ENCODE results near the gene CCDC172.
"Not testable (repeated sequence)": the region's sequence is repeated elsewhere in the genome, so short reads cannot be mapped to it uniquely, and the experiment has no call there.

Gene CCDC172

DNA sequence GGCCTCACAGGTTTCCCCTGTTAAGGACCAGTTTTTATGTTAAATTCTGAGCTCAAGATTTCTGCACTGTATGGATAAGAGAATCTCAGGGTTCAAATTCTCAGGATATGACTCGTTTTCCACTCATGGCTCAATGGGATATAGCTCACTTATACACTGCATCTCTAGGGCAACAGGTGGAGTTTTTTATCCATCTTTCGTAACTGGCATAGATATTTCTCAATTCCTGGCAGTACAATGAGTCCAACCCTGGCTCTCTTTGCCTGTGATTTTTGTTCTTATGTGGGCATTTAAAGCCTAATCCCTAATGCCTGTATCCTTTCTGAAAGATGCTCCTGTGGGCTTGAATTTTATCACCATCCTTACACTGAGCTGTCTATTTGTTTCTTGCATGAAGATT is 7.6 kb downstream of the CCDC172 start:
- DNase-seq (ENCODE audit: low read depth in 2 of 2) = no peak

- DNase-seq (ENCODE audit: low read depth in 2 of 2) = no peak
Observed at GRCh38 chr10:116336866-116337265, 12.6 kb downstream of the CCDC172 start.

- DNase-seq (ENCODE audit: low read depth in 2 of 2) = no peak
Observed at GRCh38 chr10:116352125-116352524, 27.9 kb downstream of the CCDC172 start.

DNA sequence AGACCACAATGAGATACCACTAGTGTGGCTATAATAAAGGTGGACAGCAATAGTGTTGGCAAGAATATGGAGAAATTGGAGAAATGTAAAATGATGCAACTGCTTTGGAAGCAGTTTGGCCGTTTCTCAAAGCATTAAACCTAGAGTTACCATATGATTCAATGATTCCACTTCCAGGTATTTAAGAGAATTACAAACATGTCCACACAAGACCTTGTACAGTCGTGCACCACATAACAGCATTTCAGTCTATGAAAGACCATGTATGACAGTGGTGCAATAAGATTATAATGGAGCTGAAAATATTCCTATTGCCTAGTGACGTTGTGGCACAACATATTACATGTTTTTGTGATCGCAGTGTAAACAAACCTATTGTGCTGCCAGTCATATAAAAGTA is 29.6 kb downstream of the CCDC172 start:
- DNase-seq (ENCODE audit: low read depth in 2 of 2) = no peak

DNA sequence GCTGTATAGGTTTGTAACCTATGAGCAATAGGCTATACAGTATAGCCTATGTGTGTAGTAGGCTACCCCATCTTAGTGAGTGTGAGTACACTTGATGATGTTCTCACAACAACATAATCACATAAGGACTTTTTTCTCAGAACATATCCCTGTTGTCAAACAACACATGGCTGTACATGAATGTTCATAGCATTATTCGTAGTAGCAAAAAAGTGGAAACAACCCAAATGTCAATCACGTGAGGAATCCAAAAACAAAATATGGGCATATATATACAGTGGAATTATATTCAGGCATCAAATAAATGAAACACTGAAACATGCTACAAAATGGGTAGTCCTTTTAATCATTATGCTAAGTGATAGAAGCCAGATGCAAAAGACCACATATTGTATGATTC is 31.1 kb downstream of the CCDC172 start:
- no peak for DNase-seq (ENCODE audit: low read depth in 2 of 2)

DNA sequence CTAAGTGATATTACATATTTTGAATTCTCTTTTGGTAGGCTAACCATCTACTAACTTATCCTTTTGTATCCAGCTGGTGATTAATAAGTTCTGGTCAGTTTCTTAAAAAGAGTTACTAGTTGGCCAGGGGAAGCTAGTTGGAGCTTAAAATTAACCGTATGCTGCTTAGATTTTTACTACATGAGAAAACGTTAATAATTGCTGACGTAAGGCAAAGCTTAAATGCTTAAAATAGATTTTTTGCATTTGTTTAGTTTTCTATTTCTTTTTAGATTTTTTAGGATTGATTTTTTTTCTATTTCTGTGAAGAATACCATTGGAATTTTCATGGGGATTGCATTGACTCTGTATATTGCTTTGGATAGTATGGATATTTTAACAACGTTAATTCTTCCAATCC is 32.6 kb downstream of the CCDC172 start:
- no peak for DNase-seq (ENCODE audit: low read depth in 2 of 2)

GRCh38 chr10:116364868-116365267 is 40.6 kb downstream of the CCDC172 start:
- DNase-seq (ENCODE audit: low read depth in 2 of 2) = no peak

DNA sequence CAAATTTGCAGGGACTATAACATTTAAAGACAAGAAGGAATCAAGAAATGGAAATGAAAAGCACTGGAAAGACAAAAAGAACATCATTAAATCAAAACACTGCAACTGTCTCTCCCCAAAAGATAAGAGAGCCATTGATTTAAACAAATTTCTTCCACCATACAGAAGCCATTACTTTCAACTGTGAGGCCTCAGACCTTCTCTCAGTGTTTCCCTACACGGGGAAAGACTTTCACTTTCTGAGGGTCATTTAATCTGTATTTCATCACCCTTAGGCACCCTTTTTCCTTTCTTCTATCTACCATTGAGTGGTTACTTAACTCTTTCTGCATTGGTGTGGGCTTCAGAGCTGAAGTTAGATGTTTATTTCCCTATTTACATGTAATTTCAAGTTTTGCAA is 47.5 kb downstream of the CCDC172 start:
- no peak for DNase-seq (ENCODE audit: low read depth in 2 of 2)

DNA sequence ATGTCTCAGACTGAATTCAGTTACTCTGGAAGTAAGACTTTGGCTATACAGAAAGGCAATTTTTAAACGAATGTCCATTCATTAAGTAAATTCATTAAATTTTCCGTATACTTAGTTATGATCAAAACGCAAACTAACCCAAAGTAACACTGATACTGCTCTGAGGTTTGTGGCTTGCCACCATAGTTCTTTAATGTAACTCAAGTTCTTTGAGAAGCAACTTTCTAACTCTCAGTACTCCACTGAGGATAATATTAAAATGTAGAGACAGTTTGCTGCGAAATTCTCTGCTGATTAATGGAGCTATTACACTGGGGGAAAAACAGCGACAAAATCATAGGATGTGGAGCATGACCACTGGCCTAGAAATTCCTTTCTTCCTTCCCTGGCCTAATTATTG is 58.0 kb downstream of the CCDC172 start:
- no peak for DNase-seq (ENCODE audit: low read depth in 2 of 2)

GRCh38 chr10:116385311-116385710 is 61.1 kb downstream of the CCDC172 start:
- no peak for DNase-seq (ENCODE audit: low read depth in 2 of 2)

DNA sequence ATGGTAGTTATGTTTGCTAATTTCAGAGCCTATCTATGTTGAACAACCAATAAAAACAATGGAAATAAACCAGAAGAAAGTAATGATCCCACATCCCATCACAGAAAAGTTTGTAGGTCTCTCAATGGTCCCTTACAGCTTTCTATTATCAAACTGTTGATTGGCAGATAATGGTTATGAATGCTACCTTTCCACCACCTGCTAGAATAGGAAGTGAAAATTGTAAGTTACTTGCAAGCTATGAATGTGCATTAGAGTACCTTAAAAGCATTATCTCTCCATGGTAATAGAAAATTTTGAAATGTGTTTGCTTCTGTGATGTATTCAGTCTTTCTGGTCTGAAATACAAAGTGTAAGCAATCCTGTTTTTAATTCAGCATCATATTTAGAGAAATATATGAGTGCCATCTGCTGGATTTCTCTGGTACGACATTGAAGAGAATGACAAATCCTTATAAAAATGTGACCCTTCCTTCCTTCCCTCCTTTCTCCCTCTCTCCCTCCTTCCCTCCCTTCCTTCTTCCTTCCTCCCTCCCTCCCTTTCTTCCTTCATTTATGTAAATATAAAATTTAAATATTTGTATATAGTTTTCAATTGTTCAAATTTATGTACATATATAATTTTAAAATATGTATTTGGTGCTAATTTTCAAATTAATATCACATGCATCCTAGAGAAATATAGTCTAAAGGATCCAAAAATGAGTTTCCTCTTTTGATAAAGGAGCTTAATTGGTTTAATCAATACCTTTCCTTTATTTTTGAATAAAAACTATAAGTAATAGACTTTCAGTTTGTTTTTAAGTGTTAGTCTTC is 62.0 kb downstream of the CCDC172 start:
- DNase-seq (ENCODE audit: low read depth in 2 of 2) = no peak

DNA sequence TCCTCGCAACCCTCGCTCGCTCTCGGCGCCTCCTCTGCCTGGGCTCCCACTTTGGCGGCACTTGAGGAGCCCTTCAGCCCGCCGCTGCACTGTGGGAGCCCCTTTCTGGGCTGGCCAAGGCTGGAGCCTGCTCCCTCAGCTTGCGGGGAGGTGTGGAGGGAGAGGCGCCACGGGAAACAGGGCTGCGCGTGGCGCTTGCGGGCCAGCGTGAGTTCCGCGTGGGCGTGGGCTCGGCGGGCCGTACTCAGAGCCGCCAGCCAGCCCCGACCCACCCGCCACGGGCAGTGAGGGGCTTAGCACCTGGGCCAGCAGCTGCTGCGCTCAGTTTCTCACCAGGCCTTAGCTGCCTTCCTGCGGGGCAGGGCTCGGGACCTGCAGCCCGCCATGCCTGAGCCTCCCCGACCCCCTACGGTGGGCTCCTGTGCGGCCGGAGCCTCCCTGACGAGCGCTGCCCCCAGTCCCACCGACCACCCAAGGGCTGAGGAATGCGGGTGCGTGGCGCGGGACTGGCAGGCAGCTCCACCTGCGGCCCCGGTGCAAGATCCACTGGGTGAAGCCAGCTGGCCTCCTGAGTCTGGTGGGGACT is 69.1 kb downstream of the CCDC172 start:
- not testable (repeated sequence) for DNase-seq (ENCODE audit: low read depth in 2 of 2)

- no peak for DNase-seq (ENCODE audit: low read depth in 2 of 2)
Observed at GRCh38 chr10:116395223-116395985, 71.2 kb downstream of the CCDC172 start.

- DNase-seq (ENCODE audit: low read depth in 2 of 2) = no peak
Observed at GRCh38 chr10:116398224-116398623, 74.0 kb downstream of the CCDC172 start.

GRCh38 chr10:116402858-116403257 is 78.6 kb downstream of the CCDC172 start:
- DNase-seq (ENCODE audit: low read depth in 2 of 2) = no peak

DNA sequence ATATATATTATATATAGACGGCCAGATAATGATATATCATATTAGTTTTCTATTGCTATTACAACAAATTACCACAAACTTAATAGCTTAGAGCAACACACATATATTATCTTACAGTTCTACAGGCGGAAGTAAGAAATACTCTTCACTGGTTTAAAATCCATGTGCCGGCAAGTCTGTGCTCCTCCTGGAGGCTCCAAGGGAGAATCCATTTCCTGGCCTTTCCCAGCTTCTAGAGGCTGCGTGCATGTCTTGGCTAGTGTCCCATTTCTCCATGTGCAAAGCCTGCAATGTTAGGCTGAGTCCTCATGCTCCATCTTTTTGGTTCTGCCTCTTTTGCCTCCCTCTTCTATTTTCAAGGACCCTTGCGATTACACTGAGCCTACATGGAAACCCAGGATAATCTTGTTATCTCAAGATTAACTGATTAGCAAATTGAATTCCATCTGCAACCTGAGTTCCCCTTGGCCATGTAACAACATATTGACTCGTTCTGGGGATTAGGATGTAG is 79.5 kb downstream of the CCDC172 start:
- DNase-seq (ENCODE audit: low read depth in 2 of 2) = no peak

GRCh38 chr10:116408719-116409118 is 84.5 kb downstream of the CCDC172 start:
- no peak for DNase-seq (ENCODE audit: low read depth in 2 of 2)

DNA sequence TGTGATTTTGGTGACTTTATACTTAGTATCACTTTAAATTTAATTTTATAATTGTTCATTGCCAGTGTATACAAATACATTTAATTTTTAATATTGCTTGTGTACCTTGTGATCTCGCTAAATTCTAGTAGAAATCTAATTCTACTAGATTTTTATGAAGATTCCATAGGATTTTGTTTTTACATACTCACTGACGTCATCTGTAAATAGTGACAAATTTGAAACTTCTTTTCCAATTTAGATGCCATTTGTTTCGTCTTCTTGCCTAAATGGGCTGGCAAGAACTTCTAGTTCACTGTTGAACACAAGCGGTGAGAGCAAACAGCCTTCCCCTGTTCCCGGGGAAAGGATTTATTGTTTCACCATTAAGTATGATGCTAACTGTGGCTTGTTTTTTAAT is 86.1 kb downstream of the CCDC172 start:
- DNase-seq (ENCODE audit: low read depth in 2 of 2) = no peak

DNA sequence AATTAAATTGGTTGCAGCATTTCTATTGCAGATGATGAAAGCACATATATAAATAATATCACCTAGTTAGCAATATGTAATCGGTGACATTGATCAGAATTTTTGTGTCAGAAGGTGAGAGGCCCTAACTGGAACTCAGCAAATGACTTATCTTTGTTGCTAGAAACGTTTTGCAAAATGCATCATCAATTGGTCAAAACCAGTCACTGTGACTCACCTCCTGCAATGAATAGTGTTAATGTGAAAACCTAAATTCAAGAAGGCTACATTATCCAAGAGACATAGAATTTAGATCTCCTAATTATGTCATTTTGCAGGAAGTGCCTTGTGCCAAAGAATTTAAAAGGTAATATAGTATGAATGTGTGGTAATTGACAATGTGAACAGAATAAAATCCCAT is 93.6 kb downstream of the CCDC172 start:
- no peak for DNase-seq (ENCODE audit: low read depth in 2 of 2)

GRCh38 chr10:116418389-116418788 is 94.1 kb downstream of the CCDC172 start:
- DNase-seq (ENCODE audit: low read depth in 2 of 2) = no peak

DNA sequence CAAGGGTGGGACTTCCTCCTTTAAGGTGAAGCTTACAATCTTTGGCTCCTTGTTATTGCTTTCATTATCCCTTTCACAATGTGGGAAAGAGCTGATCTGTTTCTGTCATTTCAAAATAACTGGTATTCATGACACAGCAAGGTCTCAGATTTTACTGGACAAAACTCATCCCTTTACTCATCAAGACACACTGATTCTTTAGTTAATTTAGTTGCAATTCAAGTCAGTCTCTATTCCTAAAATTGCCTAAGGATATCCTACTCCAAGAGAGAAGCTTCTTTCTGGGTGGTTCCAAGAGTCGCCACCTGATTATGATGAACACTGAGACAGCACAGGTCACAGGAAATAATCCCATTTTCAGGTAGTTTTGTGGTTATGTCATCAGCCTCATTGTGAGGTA is 97.6 kb downstream of the CCDC172 start:
- DNase-seq (ENCODE audit: low read depth in 2 of 2) = no peak

GRCh38 chr10:116427671-116428070 is 103.4 kb downstream of the CCDC172 start, which contains the start of gene PNLIPRP3:
Gene PNLIPRP3 (plus strand): TSS chr10:116427847. CDS start chr10:116428013, 166 bp downstream.
- DNase-seq (ENCODE audit: low read depth in 2 of 2) = no peak

All from activated CD4-positive, alpha-beta T cell treated with anti-CD3 and anti-CD28 coated beads for 24 hours (primary cell).